H1 (cell line): ENCODE data around the gene ABI3. TPM values are rescaled to one million over a fixed set of nuclear protein-coding genes. Genes with fewer than 3 reads are reported as not detected.

Experiments
- CTCF ChIA-PET: fragments of 300-600 bp; sonication (Branson Sonifier 250); formaldehyde crosslinking; loops from one replicate; lab custom pipeline; 2021; ENCODE audit not compliant: partially characterized antibody; lab: Charles Lee
- POLR2A ChIA-PET: fragments of 300-600 bp; sonication (Branson Sonifier 250); formaldehyde crosslinking; loops from one replicate; lab custom pipeline; 2021; ENCODE audit warnings: inconsistent platforms; ENCODE audit not compliant: partially characterized antibody; lab: Charles Lee
- DNase-seq, 2 experiments: peaks; one replicate each; pipeline versions ENCODE4 v3.0.0 to v3.0.0-alpha.2; 2010 to 2022; ENCODE audit warnings: low spot score in 2 of 2, low read depth in 1 of 2, mixed read lengths in 1 of 2
- FAIRE-seq: peaks from 2 replicates; lab custom pipeline; 2011; peaks lifted over from hg19 to GRCh38; lab: Jason Lieb, UNC
- H2AFZ ChIP-seq: 2 replicates; pipeline ENCODE4 v1.8.1; 2012; ENCODE audit warnings: low read length, inconsistent platforms
- H2AK5ac ChIP-seq: 2 replicates; pipeline ENCODE4 v1.6.1; 2013; ENCODE audit warnings: low read depth, low read length
- H2BK120ac ChIP-seq: replicated peaks from 2 replicates; pipeline ENCODE3; 2013; ENCODE audit warnings: low read depth, low read length, inconsistent platforms
- H2BK12ac ChIP-seq: 2 replicates; pipeline ENCODE4 v1.6.1; 2013; ENCODE audit warnings: low read depth, low read length
- H2BK15ac ChIP-seq: 2 replicates; pipeline ENCODE4 v1.6.1; 2013; ENCODE audit warnings: low read length
- H2BK20ac ChIP-seq: 2 replicates; pipeline ENCODE4 v1.6.1; 2013; ENCODE audit warnings: low read length
- H2BK5ac ChIP-seq: 2 replicates; pipeline ENCODE4 v1.6.1; 2013; ENCODE audit warnings: low read depth, low read length
- H3K14ac ChIP-seq: 2 replicates; pipeline ENCODE4 v1.6.1; 2013; ENCODE audit warnings: inconsistent platforms; ENCODE audit not compliant: insufficient read length
- H3K18ac ChIP-seq: 2 replicates; pipeline ENCODE4 v1.6.1; 2013; ENCODE audit warnings: low read length; ENCODE audit errors: extremely low read depth
- H3K23ac ChIP-seq: 2 replicates; pipeline ENCODE4 v1.6.1; 2013; ENCODE audit warnings: inconsistent platforms; ENCODE audit not compliant: insufficient read length
- H3K23me2 ChIP-seq: 2 replicates; pipeline ENCODE4 v1.6.1; 2013; ENCODE audit warnings: low read depth, low read length
- H3K27ac ChIP-seq: 2 replicates; pipeline ENCODE4 v1.6.1; 2011; ENCODE audit warnings: low read depth, low read length, inconsistent platforms
- H3K27me3 ChIP-seq, 4 experiments: replicated peaks in 1 of 4; 1 replicate in 1 of 4; 2 replicates in 3 of 4; pipeline versions ENCODE4 v1.6.1 to v1.8.1; 2011 to 2013; ENCODE audit warnings: low read length in 3 of 4, mild to moderate bottlenecking in 3 of 4, inconsistent platforms in 2 of 4, mixed read lengths in 2 of 4, moderate library complexity in 1 of 4; ENCODE audit not compliant: control insufficient read depth in 3 of 4, insufficient read depth in 3 of 4; ENCODE audit errors: extremely low read depth in 1 of 4
- H3K36me3 ChIP-seq, 4 experiments: 2 replicates each; pipeline versions ENCODE4 v1.6.1 to v1.8.1; 2011 to 2013; ENCODE audit warnings: mild to moderate bottlenecking in 4 of 4, low read length in 3 of 4, moderate library complexity in 2 of 4, control low read depth in 1 of 4, inconsistent platforms in 1 of 4; ENCODE audit not compliant: insufficient read depth in 4 of 4, control insufficient read depth in 2 of 4
- H3K4ac ChIP-seq: replicated peaks from 2 replicates; pipeline ENCODE3; 2013; ENCODE audit warnings: low read length, low read depth, mixed read lengths, inconsistent platforms; ENCODE audit not compliant: insufficient read length
- H3K4me1 ChIP-seq, 4 experiments: replicated peaks in 1 of 4; 1 replicate in 1 of 4; 2 replicates in 3 of 4; pipeline versions ENCODE4 v1.6.1 to v1.8.1; 2011 to 2013; ENCODE audit warnings: low read length in 3 of 4, inconsistent platforms in 2 of 4, mixed read lengths in 1 of 4; ENCODE audit not compliant: insufficient read depth in 4 of 4, control insufficient read depth in 3 of 4
- H3K4me2 ChIP-seq, 2 experiments: 2 replicates each; pipeline versions ENCODE4 v1.6.1 to v1.8.1; 2011 to 2013; ENCODE audit warnings: low read depth in 2 of 2, low read length in 2 of 2, control low read depth in 1 of 2, inconsistent platforms in 1 of 2, mild to moderate bottlenecking in 1 of 2; ENCODE audit not compliant: insufficient read depth in 1 of 2
- H3K4me3 ChIP-seq, 4 experiments: fragments of 200-600, 300-600 bp in 1 of 4; sonication (generic), shearing (Covaris generic), sonication (Bioruptor Twin) in 1 of 4; 2 replicates each; pipeline versions ENCODE4 v1.5.1 to v1.8.1; 2011 to 2016; ENCODE audit warnings: low read length in 4 of 4, low read depth in 3 of 4, control low read depth in 2 of 4, inconsistent platforms in 2 of 4, mild to moderate bottlenecking in 2 of 4, mixed read lengths in 1 of 4, moderate library complexity in 1 of 4; ENCODE audit not compliant: insufficient read depth in 2 of 4; ENCODE audit errors: extremely low read depth in 1 of 4
- H3K56ac ChIP-seq: replicated peaks from 2 replicates; pipeline ENCODE3; 2013; ENCODE audit warnings: low read depth, mild to moderate bottlenecking, mixed read lengths, low read length, inconsistent platforms; ENCODE audit not compliant: insufficient read length
- H3K79me1 ChIP-seq: 2 replicates; pipeline ENCODE4 v1.6.1; 2013; ENCODE audit warnings: low read depth, low read length, control low read depth
- H3K79me2 ChIP-seq, 2 experiments: 2 replicates each; pipeline versions ENCODE4 v1.6.1 to v1.8.1; 2012 to 2013; ENCODE audit warnings: low read length in 2 of 2, mild to moderate bottlenecking in 2 of 2, inconsistent platforms in 1 of 2; ENCODE audit not compliant: insufficient read depth in 2 of 2, control insufficient read depth in 1 of 2
- H3K9ac ChIP-seq, 4 experiments: replicated peaks in 1 of 4; 1 replicate in 1 of 4; 2 replicates in 3 of 4; pipeline versions ENCODE4 v1.6.1 to v1.8.1; 2011 to 2013; ENCODE audit warnings: low read depth in 3 of 4, low read length in 3 of 4, control low read depth in 2 of 4, mild to moderate bottlenecking in 2 of 4, moderate library complexity in 2 of 4, inconsistent platforms in 1 of 4; ENCODE audit errors: extremely low read depth in 1 of 4
- H3K9me3 ChIP-seq, 2 experiments: 2 replicates each; pipeline versions ENCODE4 v1.6.1 to v1.8.1; 2012 to 2013; ENCODE audit warnings: mild to moderate bottlenecking in 2 of 2, moderate library complexity in 2 of 2, control low read depth in 1 of 2, inconsistent platforms in 1 of 2, low read depth in 1 of 2, low read length in 1 of 2, mixed read lengths in 1 of 2; ENCODE audit not compliant: insufficient read depth in 2 of 2
- H4K20me1 ChIP-seq, 2 experiments: replicated peaks in 1 of 2; 2 replicates each; pipeline versions ENCODE3 to v1.8.1; 2011 to 2013; ENCODE audit warnings: inconsistent platforms in 2 of 2, low read length in 2 of 2, mild to moderate bottlenecking in 1 of 2; ENCODE audit not compliant: insufficient read depth in 2 of 2, control insufficient read depth in 1 of 2
- H4K5ac ChIP-seq: 2 replicates; pipeline ENCODE4 v1.6.1; 2013; ENCODE audit warnings: low read length, low read depth, mixed read lengths, inconsistent platforms; ENCODE audit not compliant: insufficient read length
- H4K8ac ChIP-seq: 2 replicates; pipeline ENCODE4 v1.8.0; 2013; ENCODE audit warnings: mild to moderate bottlenecking, moderate library complexity, low read length, inconsistent platforms; ENCODE audit not compliant: insufficient read depth; ENCODE audit errors: extremely low read depth
- H4K91ac ChIP-seq: replicated peaks from 2 replicates; pipeline ENCODE3; 2013; ENCODE audit warnings: low read length, mixed read lengths, inconsistent platforms; ENCODE audit not compliant: insufficient read length
- CREB1 ChIP-seq: IDR thresholded peaks from 2 replicates; pipeline ENCODE4 v1.6.1; 2012; ENCODE audit warnings: inconsistent platforms
- HDAC2 ChIP-seq, 2 experiments: fragments of 300-600 bp in 1 of 2; sonication (generic) in 1 of 2; IDR thresholded peaks; 2 replicates each; pipeline ENCODE4 v1.6.1; 2011 to 2012; ENCODE audit warnings: low read depth in 2 of 2, low read length in 2 of 2, mild to moderate bottlenecking in 2 of 2, moderate library complexity in 2 of 2, borderline replicate concordance in 1 of 2, inconsistent platforms in 1 of 2
- RAD21 ChIP-seq, 2 experiments: IDR thresholded peaks in 1 of 2; conservative IDR thresholded peaks in 1 of 2; 2 replicates each; pipeline ENCODE4 v1.6.1; 2011; ENCODE audit warnings: low read depth in 2 of 2, low read length in 2 of 2, improper control_type of control experiment in 1 of 2, inconsistent platforms in 1 of 2, mild to moderate bottlenecking in 1 of 2, moderate library complexity in 1 of 2
- WGBS, 2 experiments: shearing (Covaris generic) in 1 of 2; methylation state at CpG; one replicate each; pipeline versions ENCODE4 v1.1.6 to v1.1.7; 2013 to 2015; ENCODE audit warnings: low lambda C conversion rate in 2 of 2, mixed read lengths in 2 of 2, inconsistent platforms in 1 of 2, low coverage in 1 of 2, missing lambda C conversion rate in 1 of 2; ENCODE audit not compliant: insufficient replicate concordance in 2 of 2, insufficient coverage in 1 of 2, insufficient read length in 1 of 2; ENCODE audit errors: extremely low coverage in 1 of 2, missing lambda C conversion rate in 1 of 2; 5-methylcytosine and 5-hydroxymethylcytosine counted together
- polyA plus RNA-seq, 7 experiments: library from polyadenylated mRNA; depleted of rRNA in 3 of 7; stranded (reverse) in 5 of 7; unstranded in 2 of 7; fragments of >200 nt in 5 of 7; fragments of 200-250 nt in 2 of 7; gene quantifications; 1 replicate in 5 of 7; 2 replicates in 1 of 7; 4 replicates in 1 of 7; pipeline versions ENCODE4 v1.2.1 to v1.2.3, GENCODE V29; 2011 to 2013; ENCODE audit warnings: missing spikeins in 2 of 7, mixed read lengths in 2 of 7
- total RNA-seq: library from RNA; stranded (reverse); fragmentation: NEBNext Ultra II Directional; extraction: Animal tissue kit (Norgen Biotek cat#: 25700); gene quantifications from 2 replicates; pipeline ENCODE4 v1.2.1, GENCODE V29; 2021
- TF ChIP-seq, protein P1 (sequence below), 3 experiments: IDR thresholded peaks; 1 replicate in 2 of 3; 2 replicates in 1 of 3; pipeline versions ENCODE4 v1.5.1 to v1.6.1; 2011; ENCODE audit warnings: low read length in 3 of 3, mild to moderate bottlenecking in 3 of 3, inconsistent platforms in 2 of 3, low read depth in 1 of 3, moderate library complexity in 1 of 3; ENCODE audit not compliant: insufficient read depth in 1 of 3; ENCODE audit errors: control extremely low read depth in 1 of 3

ABI3 gene
- total and polyA plus RNA-seq, 2 of the 8 experiments (the other 6 are each of a cell fraction or from before 2014, with no cell fraction given): 1.3 to 2.5 TPM

DNA sequence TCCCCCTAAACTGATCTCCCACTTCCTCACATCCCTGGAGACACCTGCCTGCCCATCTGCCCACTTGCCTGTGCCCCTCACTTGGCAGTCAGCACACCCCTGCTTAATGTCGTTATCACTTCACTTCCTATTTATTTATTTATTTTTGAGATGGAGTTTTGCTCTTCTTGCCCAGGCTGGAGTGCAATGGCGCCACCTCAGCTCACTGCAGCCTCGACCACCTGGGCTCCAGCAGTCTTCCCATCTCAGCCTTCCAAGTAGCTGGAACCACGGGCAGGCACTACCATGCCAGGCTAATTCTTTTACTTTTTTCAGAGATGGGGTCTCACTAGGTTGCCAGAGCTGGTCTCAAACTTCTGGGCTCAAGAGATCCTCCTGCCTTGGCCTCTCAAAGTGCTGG, 43.6 kb downstream of the ABI3 start:
- H2BK5ac ChIP-seq: no peak overlapping the region
- no peak overlapping the region for H3K4me2 ChIP-seq
- no peaks in the 10 kb centered on the region for H3K79me1 ChIP-seq
- no peak overlapping the region for H2AK5ac ChIP-seq
- H3K14ac ChIP-seq: no peak overlapping the region
- no peak overlapping the region for H2BK20ac ChIP-seq
- H3K4me3 ChIP-seq: no peak overlapping the region
- ChIA-PET CTCF (interaction anchor here (0.6 to 2.6 kb wide), 20 partner anchors 9 to 812 kb away, joined by 3 to 19 read pairs (median 4); partner anchors contain the start of gene PHOSPHO1), POLR2A (interaction anchor here (0.6 kb wide), 1 partner anchor 158 kb away, joined by 5 read pairs; no protein-coding TSS in a partner anchor)
- H3K27me3 ChIP-seq: no peaks in the 10 kb centered on the region
- H4K20me1 ChIP-seq: no peaks in the 10 kb centered on the region
- no peaks in the 10 kb centered on the region for H3K36me3 ChIP-seq
- H3K27ac ChIP-seq: no peak overlapping the region
- H3K18ac ChIP-seq: no peak overlapping the region
- H3K56ac ChIP-seq: no peak overlapping the region
- no peak overlapping the region for H3K4ac ChIP-seq
- no peak overlapping the region for H4K5ac ChIP-seq
- FAIRE-seq (no peak), DNase-seq (no peak)
- WGBS, 2 experiments: 71% methylated on average over 4 of the region's 4 CpGs; no CpG with 5 or more reads in 1 of the 2 experiments
- H2AFZ ChIP-seq: no peak overlapping the region
- H3K9me3 ChIP-seq: no peaks in the 10 kb centered on the region
- H2BK15ac ChIP-seq: no peak overlapping the region
- no peaks in the 10 kb centered on the region for H3K23me2 ChIP-seq
- H2BK120ac ChIP-seq: no peak overlapping the region
- H3K4me1 ChIP-seq: no peaks in the 10 kb centered on the region; a peak in 1 of 7 replicates
- no peaks in the 10 kb centered on the region for H3K79me2 ChIP-seq
- no peak overlapping the region for H4K91ac ChIP-seq
- H4K8ac ChIP-seq: no peak overlapping the region
- no peak overlapping the region for H2BK12ac ChIP-seq
- no peak for TF ChIP-seq HDAC2 (IDR thresholded peaks at IDR 0.05; ENCODE audit: borderline replicate concordance in 1 of 2, low read depth in 2 of 2, low read length in 2 of 2)
- peak; percentile 8 to 29; a peak in 3 of 4 replicates for TF ChIP-seq RAD21 (IDR thresholded peaks at IDR 0.05 in 1 of 2, conservative IDR thresholded peaks at IDR 0.05 in 1 of 2; ENCODE audit: low read depth in 2 of 2, low read length in 2 of 2)
- TF ChIP-seq, protein P1, sequence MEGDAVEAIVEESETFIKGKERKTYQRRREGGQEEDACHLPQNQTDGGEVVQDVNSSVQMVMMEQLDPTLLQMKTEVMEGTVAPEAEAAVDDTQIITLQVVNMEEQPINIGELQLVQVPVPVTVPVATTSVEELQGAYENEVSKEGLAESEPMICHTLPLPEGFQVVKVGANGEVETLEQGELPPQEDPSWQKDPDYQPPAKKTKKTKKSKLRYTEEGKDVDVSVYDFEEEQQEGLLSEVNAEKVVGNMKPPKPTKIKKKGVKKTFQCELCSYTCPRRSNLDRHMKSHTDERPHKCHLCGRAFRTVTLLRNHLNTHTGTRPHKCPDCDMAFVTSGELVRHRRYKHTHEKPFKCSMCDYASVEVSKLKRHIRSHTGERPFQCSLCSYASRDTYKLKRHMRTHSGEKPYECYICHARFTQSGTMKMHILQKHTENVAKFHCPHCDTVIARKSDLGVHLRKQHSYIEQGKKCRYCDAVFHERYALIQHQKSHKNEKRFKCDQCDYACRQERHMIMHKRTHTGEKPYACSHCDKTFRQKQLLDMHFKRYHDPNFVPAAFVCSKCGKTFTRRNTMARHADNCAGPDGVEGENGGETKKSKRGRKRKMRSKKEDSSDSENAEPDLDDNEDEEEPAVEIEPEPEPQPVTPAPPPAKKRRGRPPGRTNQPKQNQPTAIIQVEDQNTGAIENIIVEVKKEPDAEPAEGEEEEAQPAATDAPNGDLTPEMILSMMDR (IDR thresholded peaks at IDR 0.05; ENCODE audit: control extremely low read depth in 1 of 3, insufficient read depth in 1 of 3, low read depth in 1 of 3, low read length in 3 of 3): peak; percentile 29 to 33 (median 32); a peak in 3 of 4 replicates
- no peak for TF ChIP-seq CREB1
- no peak overlapping the region; a peak in 1 of 7 replicates for H3K9ac ChIP-seq
- H3K23ac ChIP-seq: no peak overlapping the region
